SK-N-SH treated with all-trans-retinoic acid at 6 μM for 48 hours (cell line): ENCODE results near the gene GDPD4.

Experiments used
- ATAC-seq: fragments of 200-7000 bp; cut with Tn5 transposase; 3 replicates; pipeline ENCODE4 v1.9.1; 2020; ENCODE audit warnings: mild to moderate bottlenecking, moderate library complexity
- ARNTL ChIP-seq: fragments of 450-650 bp; formaldehyde crosslinking; IDR thresholded peaks from 2 replicates; pipeline ENCODE4 v1.5.0; 2020; ENCODE audit warnings: low read depth, mild to moderate bottlenecking, moderate library complexity, borderline replicate concordance
- CSDC2 ChIP-seq: fragments of 250-450 bp; sonication (Bioruptor Pico); IDR thresholded peaks from 2 replicates; pipeline ENCODE4 v1.5.0; 2020; ENCODE audit warnings: mild to moderate bottlenecking, moderate library complexity
- CSRNP3 ChIP-seq: fragments of 250-450 bp; sonication (Bioruptor Pico); IDR thresholded peaks from 2 replicates; pipeline ENCODE4 v1.5.1; 2021; ENCODE audit warnings: mild to moderate bottlenecking, moderate library complexity
- ESRRG ChIP-seq: fragments of 250-450 bp; sonication (Bioruptor Pico); IDR thresholded peaks from 2 replicates; pipeline ENCODE4 v1.6.1; 2021; ENCODE audit warnings: mild to moderate bottlenecking
- GLIS3 ChIP-seq: fragments of 250-450 bp; sonication (Bioruptor Pico); IDR thresholded peaks from 2 replicates; pipeline ENCODE4 v1.5.0; 2020; ENCODE audit warnings: mild to moderate bottlenecking, moderate library complexity
- ISL1 ChIP-seq: fragments of 250-450 bp; sonication (Bioruptor Pico); IDR thresholded peaks from 2 replicates; pipeline ENCODE4 v2.1.2; 2022; ENCODE audit warnings: mild to moderate bottlenecking, moderate library complexity
- OSR1 ChIP-seq: fragments of 250-450 bp; sonication (Bioruptor Pico); IDR thresholded peaks from 2 replicates; pipeline ENCODE4 v1.8.0; 2022; ENCODE audit warnings: moderate library complexity, mild to moderate bottlenecking, inconsistent platforms
- POU6F1 ChIP-seq: fragments of 250-450 bp; sonication (Bioruptor Pico); IDR thresholded peaks from 2 replicates; pipeline ENCODE4 v1.8.0; 2021; ENCODE audit warnings: low read depth, mild to moderate bottlenecking, moderate library complexity, borderline replicate concordance
- SNAI2 ChIP-seq: fragments of 250-450 bp; sonication (Bioruptor Pico); IDR thresholded peaks from 2 replicates; pipeline ENCODE4 v1.5.0; 2020; ENCODE audit warnings: mild to moderate bottlenecking, moderate library complexity
- TCF4 ChIP-seq: fragments of 250-450 bp; sonication (Bioruptor Pico); IDR thresholded peaks from 2 replicates; pipeline ENCODE4 v1.8.0; 2021; ENCODE audit warnings: mild to moderate bottlenecking, moderate library complexity, borderline replicate concordance
- TOX ChIP-seq: fragments of 250-450 bp; sonication (Bioruptor Pico); IDR thresholded peaks from 2 replicates; pipeline ENCODE4 v1.8.0; 2021; ENCODE audit warnings: mild to moderate bottlenecking, moderate library complexity, borderline replicate concordance
- ZC3H10 ChIP-seq: fragments of 250-450 bp; sonication (Bioruptor Pico); IDR thresholded peaks from 2 replicates; pipeline ENCODE4 v1.5.1; 2021; ENCODE audit warnings: mild to moderate bottlenecking, moderate library complexity
- ZFP3 ChIP-seq: fragments of 250-450 bp; sonication (Bioruptor Pico); IDR thresholded peaks from 2 replicates; pipeline ENCODE4 v1.5.0; 2020; ENCODE audit warnings: mild to moderate bottlenecking, moderate library complexity
- ZFP30 ChIP-seq: fragments of 450-650 bp; formaldehyde crosslinking; IDR thresholded peaks from 2 replicates; pipeline ENCODE4 v1.5.0; 2022; ENCODE audit warnings: mild to moderate bottlenecking, moderate library complexity
- ZNF565 ChIP-seq: fragments of 450-650 bp; formaldehyde crosslinking; conservative IDR thresholded peaks from 2 replicates; pipeline ENCODE4 v1.5.0; 2020; ENCODE audit warnings: low read depth, mild to moderate bottlenecking, moderate library complexity
- ZNF70 ChIP-seq: fragments of 450-650 bp; formaldehyde crosslinking; IDR thresholded peaks from 2 replicates; pipeline ENCODE4 v1.5.0; 2020; ENCODE audit warnings: mild to moderate bottlenecking, moderate library complexity
- ZNF8 ChIP-seq: fragments of 450-650 bp; formaldehyde crosslinking; IDR thresholded peaks from 2 replicates; pipeline ENCODE4 v1.5.0; 2020; ENCODE audit warnings: mild to moderate bottlenecking, moderate library complexity
- TF ChIP-seq, protein P1 (sequence below): fragments of 250-450 bp; sonication (Bioruptor Pico); IDR thresholded peaks from 2 replicates; pipeline ENCODE4 v1.8.0; 2020; ENCODE audit warnings: mild to moderate bottlenecking, moderate library complexity, borderline replicate concordance
- TF ChIP-seq, protein P2 (sequence below): fragments of 250-450 bp; sonication (Bioruptor Pico); IDR thresholded peaks from 2 replicates; pipeline ENCODE4 v1.5.1; 2020; ENCODE audit warnings: low read depth, mild to moderate bottlenecking, moderate library complexity
- TF ChIP-seq, protein P3 (sequence below): fragments of 250-450 bp; sonication (Bioruptor Pico); IDR thresholded peaks from 2 replicates; pipeline ENCODE4 v1.5.0; 2020; ENCODE audit warnings: mild to moderate bottlenecking, moderate library complexity

Gene GDPD4

GRCh38 chr11:77325159-77325558 lies 23.7 kb upstream of the GDPD4 start:
- no peak for ATAC-seq
- TF ChIP-seq ZFP3 (no peak), OSR1 (CRISPR knock-in tag) (no peak), GLIS3 (CRISPR knock-in tag) (no peak), ZNF8 (CRISPR knock-in tag) (no peak), ISL1 (CRISPR knock-in tag) (no peak), ZC3H10 (CRISPR knock-in tag) (no peak)
- TF ChIP-seq, protein P1, sequence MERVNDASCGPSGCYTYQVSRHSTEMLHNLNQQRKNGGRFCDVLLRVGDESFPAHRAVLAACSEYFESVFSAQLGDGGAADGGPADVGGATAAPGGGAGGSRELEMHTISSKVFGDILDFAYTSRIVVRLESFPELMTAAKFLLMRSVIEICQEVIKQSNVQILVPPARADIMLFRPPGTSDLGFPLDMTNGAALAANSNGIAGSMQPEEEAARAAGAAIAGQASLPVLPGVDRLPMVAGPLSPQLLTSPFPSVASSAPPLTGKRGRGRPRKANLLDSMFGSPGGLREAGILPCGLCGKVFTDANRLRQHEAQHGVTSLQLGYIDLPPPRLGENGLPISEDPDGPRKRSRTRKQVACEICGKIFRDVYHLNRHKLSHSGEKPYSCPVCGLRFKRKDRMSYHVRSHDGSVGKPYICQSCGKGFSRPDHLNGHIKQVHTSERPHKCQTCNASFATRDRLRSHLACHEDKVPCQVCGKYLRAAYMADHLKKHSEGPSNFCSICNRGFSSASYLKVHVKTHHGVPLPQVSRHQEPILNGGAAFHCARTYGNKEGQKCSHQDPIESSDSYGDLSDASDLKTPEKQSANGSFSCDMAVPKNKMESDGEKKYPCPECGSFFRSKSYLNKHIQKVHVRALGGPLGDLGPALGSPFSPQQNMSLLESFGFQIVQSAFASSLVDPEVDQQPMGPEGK (CRISPR knock-in tag): no peak

- TF ChIP-seq ARNTL (CRISPR knock-in tag): no peak
- TF ChIP-seq TCF4 (CRISPR knock-in tag): no peak
- no peak for TF ChIP-seq SNAI2 (CRISPR knock-in tag)
- TF ChIP-seq GLIS3 (CRISPR knock-in tag): no peak
- TF ChIP-seq ZFP30 (CRISPR knock-in tag): no peak
- TF ChIP-seq CSDC2: no peak
- TF ChIP-seq, all 23 proteins: peak for 0
- ATAC-seq: no peak
Measured at GRCh38 chr11:77324508-77324907, 23.0 kb upstream of the GDPD4 start.

DNA sequence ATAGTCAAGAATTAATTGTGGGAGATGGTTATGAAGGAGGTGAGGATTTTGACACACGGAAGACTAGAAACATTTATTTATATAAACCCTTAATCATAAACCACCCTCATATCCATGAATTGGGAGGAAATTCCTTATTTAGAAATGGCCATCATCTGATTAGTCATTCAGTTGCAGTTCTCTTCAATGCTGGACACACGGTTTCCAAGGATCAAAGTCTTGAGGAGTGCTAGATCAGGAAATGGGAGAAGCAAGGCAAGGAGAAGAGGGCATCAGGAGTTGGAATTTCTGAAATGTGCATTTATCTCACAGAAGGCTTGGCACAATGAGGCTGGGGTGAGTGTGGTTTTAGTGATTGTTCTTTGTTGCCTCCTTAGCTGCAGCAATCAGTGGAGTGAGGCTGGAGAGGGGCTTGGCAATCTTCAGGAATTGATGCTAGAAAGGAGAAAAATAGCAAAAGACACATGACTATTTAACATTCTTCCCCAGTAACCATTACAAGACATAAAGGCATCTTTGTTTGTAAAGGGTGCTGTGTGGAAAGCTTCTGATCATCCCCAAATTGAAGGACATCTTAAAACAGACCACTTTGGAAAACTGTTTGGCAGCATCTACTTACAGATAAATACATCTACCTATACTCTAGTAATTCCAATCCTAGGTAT lies 21.6 kb upstream of the GDPD4 start:
- no peak for ATAC-seq
- TF ChIP-seq TCF4 (CRISPR knock-in tag) (no peak), POU6F1 (no peak), ZNF8 (CRISPR knock-in tag) (no peak), TOX (no peak), ZNF565 (CRISPR knock-in tag) (no peak), ZFP30 (CRISPR knock-in tag) (no peak), OSR1 (CRISPR knock-in tag) (no peak), CSDC2 (no peak), CSRNP3 (CRISPR knock-in tag) (no peak), ZC3H10 (CRISPR knock-in tag) (no peak), SNAI2 (CRISPR knock-in tag) (no peak), ZNF70 (no peak), ARNTL (CRISPR knock-in tag) (no peak), ESRRG (CRISPR knock-in tag) (no peak), ZFP3 (no peak), GLIS3 (CRISPR knock-in tag) (no peak)
- TF ChIP-seq, protein P2, sequence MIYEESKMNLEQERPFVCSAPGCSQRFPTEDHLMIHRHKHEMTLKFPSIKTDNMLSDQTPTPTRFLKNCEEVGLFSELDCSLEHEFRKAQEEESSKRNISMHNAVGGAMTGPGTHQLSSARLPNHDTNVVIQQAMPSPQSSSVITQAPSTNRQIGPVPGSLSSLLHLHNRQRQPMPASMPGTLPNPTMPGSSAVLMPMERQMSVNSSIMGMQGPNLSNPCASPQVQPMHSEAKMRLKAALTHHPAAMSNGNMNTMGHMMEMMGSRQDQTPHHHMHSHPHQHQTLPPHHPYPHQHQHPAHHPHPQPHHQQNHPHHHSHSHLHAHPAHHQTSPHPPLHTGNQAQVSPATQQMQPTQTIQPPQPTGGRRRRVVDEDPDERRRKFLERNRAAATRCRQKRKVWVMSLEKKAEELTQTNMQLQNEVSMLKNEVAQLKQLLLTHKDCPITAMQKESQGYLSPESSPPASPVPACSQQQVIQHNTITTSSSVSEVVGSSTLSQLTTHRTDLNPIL (CRISPR knock-in tag): no peak
- TF ChIP-seq, protein P1 (CRISPR knock-in tag): no peak

- TF ChIP-seq OSR1 (CRISPR knock-in tag) (no peak), ARNTL (CRISPR knock-in tag) (no peak), CSDC2 (no peak), ISL1 (CRISPR knock-in tag) (no peak)
- TF ChIP-seq, protein P3, sequence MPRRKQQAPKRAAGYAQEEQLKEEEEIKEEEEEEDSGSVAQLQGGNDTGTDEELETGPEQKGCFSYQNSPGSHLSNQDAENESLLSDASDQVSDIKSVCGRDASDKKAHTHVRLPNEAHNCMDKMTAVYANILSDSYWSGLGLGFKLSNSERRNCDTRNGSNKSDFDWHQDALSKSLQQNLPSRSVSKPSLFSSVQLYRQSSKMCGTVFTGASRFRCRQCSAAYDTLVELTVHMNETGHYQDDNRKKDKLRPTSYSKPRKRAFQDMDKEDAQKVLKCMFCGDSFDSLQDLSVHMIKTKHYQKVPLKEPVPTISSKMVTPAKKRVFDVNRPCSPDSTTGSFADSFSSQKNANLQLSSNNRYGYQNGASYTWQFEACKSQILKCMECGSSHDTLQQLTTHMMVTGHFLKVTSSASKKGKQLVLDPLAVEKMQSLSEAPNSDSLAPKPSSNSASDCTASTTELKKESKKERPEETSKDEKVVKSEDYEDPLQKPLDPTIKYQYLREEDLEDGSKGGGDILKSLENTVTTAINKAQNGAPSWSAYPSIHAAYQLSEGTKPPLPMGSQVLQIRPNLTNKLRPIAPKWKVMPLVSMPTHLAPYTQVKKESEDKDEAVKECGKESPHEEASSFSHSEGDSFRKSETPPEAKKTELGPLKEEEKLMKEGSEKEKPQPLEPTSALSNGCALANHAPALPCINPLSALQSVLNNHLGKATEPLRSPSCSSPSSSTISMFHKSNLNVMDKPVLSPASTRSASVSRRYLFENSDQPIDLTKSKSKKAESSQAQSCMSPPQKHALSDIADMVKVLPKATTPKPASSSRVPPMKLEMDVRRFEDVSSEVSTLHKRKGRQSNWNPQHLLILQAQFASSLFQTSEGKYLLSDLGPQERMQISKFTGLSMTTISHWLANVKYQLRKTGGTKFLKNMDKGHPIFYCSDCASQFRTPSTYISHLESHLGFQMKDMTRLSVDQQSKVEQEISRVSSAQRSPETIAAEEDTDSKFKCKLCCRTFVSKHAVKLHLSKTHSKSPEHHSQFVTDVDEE (CRISPR knock-in tag): no peak
- TF ChIP-seq, protein P2 (CRISPR knock-in tag): no peak
- no peak for ATAC-seq
Measured at GRCh38 chr11:77322506-77322905, 21.0 kb upstream of the GDPD4 start.
